GDM1 (cell line): ENCODE results near the gene SLC7A9.
"Not testable (repeated sequence)": the region's sequence is repeated elsewhere in the genome, so short reads cannot be mapped to it uniquely, and the experiment has no call there.

ENCODE experiments used
- DNase-seq: peaks from one replicate; lab custom pipeline; 2025; lab: John Stamatoyannopoulos, UW

SLC7A9 gene

GRCh38 chr19:32798201-32798600, 71.4 kb downstream of the SLC7A9 start:
- no peak for DNase-seq

DNA sequence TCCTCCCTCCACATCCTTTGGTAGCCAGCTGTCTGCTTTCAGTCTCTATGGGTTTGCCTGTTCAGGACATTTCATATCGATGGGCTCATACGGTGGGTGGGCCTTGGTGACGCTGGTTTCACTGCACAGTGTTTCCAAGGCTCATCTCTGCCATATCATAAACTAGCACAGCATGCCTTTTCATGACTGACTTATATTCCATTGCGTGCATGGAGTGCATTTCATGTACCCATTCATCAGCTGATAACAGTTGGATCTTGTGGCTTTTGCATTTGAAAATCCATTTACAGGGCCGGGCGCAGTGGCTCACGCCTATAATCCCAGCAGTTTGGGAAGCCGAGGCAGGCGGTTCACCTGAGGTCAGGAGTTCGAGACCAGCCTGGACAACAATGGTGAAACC, 80.1 kb downstream of the SLC7A9 start:
- no peak for DNase-seq

- DNase-seq: not testable (repeated sequence)
Measured at GRCh38 chr19:32787895-32788294, 81.7 kb downstream of the SLC7A9 start.

- not testable (repeated sequence) for DNase-seq
Measured at GRCh38 chr19:32787161-32787813, 82.3 kb downstream of the SLC7A9 start.

GRCh38 chr19:32782089-32782488, 87.5 kb downstream of the SLC7A9 start:
- not testable (repeated sequence) for DNase-seq

DNA sequence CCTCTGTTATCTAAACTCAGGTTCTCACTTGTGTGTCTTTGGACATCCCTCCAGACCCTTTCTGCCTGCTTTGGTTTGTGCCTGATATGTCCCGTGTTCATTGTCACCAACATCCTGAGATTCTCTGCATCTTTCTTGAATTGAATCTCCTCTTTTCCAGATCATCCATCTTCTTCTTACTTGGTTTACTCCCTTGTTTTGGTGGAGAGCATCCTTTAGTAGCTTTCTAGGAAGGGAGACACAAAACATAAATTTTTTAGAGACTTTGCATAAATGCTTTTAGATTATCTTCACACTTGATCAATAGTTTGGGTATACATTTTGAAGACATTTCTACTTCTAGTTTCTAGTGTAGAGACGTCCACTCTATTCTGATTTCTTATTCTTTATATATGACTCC, 88.3 kb downstream of the SLC7A9 start:
- DNase-seq: no peak
